Endothelial cell of umbilical vein (primary cell): Measurements from ENCODE around the gene NOD1. TPM values are rescaled to one million over a fixed set of nuclear protein-coding genes. Genes with fewer than 3 reads are reported as not detected.
A peak's percentile ranks its signal among the peaks of the same experiment; 100 is the strongest.
"Not testable (repeated sequence)": the region's sequence is repeated elsewhere in the genome, so short reads cannot be mapped to it uniquely, and the experiment has no call there.

Experiments used
- BruUV-seq: library from RNA; stranded (reverse); fragments of 400-500 nt; replicated peaks from 2 replicates; lab custom pipeline; 2021; lab: Mats Ljungman, UMichigan
- CTCF ChIA-PET: fragments of 300-600, 350-600 bp; sonication (Branson Sonifier 250); formaldehyde crosslinking; loops from one replicate; lab custom pipeline; 2021; ENCODE audit warnings: antibody characterized with exemption, inconsistent platforms; lab: Charles Lee
- POLR2A ChIA-PET: fragments of 300-600, 350-600 bp; sonication (Branson Sonifier 250); formaldehyde crosslinking; loops from one replicate; lab custom pipeline; 2021; ENCODE audit warnings: antibody characterized with exemption, inconsistent platforms; lab: Charles Lee
- DNase-seq: peaks from one replicate; pipeline ENCODE4 v3.0.0-alpha.2; 2011; ENCODE audit warnings: low read depth, low spot score
- FAIRE-seq: peaks from 2 replicates; lab custom pipeline; 2011; peaks lifted over from hg19 to GRCh38; lab: Jason Lieb, UNC
- H2AFZ ChIP-seq: 2 replicates; pipeline ENCODE4 v1.6.0; 2012; ENCODE audit warnings: low read depth, low read length, control low read depth, inconsistent platforms
- H3K27ac ChIP-seq: 2 replicates; pipeline ENCODE4 v1.5.1; 2011; ENCODE audit warnings: low read depth, mild to moderate bottlenecking, control low read depth, low read length, moderate library complexity; ENCODE audit not compliant: insufficient read depth
- H3K27me3 ChIP-seq, 2 experiments: 2 replicates each; pipeline versions ENCODE4 v1.6.0 to v1.6.1; 2011; ENCODE audit warnings: low read length in 2 of 2, mixed read lengths in 1 of 2; ENCODE audit not compliant: control insufficient read depth in 2 of 2, insufficient read depth in 2 of 2
- H3K36me3 ChIP-seq, 2 experiments: 2 replicates in 1 of 2; 3 replicates in 1 of 2; pipeline ENCODE4 v1.5.1; 2011; ENCODE audit warnings: low read length in 2 of 2, mild to moderate bottlenecking in 1 of 2, moderate library complexity in 1 of 2; ENCODE audit not compliant: control insufficient read depth in 2 of 2, insufficient read depth in 2 of 2; ENCODE audit errors: extremely low read depth in 1 of 2
- H3K4me1 ChIP-seq: 3 replicates; pipeline ENCODE4 v1.5.1; 2011; ENCODE audit warnings: mild to moderate bottlenecking, low read length; ENCODE audit not compliant: control insufficient read depth, insufficient read depth; ENCODE audit errors: extremely low read depth
- H3K4me2 ChIP-seq: 2 replicates; pipeline ENCODE4 v1.6.1; 2011; ENCODE audit warnings: low read length, control low read depth, mixed read lengths; ENCODE audit not compliant: insufficient read depth
- H3K4me3 ChIP-seq, 3 experiments: fragments of 200-600 bp in 1 of 3; sonication (generic), shearing (Covaris generic) in 1 of 3; replicated peaks in 1 of 3; 2 replicates each; pipeline ENCODE4 v1.5.1; 2011 to 2016; ENCODE audit warnings: control low read depth in 3 of 3, low read length in 3 of 3, mild to moderate bottlenecking in 2 of 3, inconsistent platforms in 1 of 3, low read depth in 1 of 3, moderate library complexity in 1 of 3; ENCODE audit not compliant: insufficient read depth in 1 of 3
- H3K79me2 ChIP-seq: 2 replicates; pipeline ENCODE4 v1.6.0; 2012; ENCODE audit warnings: low read length, inconsistent platforms; ENCODE audit not compliant: control insufficient read depth, insufficient read depth
- H3K9ac ChIP-seq: replicated peaks from 2 replicates; pipeline ENCODE3; 2011; ENCODE audit warnings: low read length, control low read depth; ENCODE audit not compliant: insufficient read depth; ENCODE audit errors: extremely low read depth
- H3K9me1 ChIP-seq: replicated peaks from 3 replicates; pipeline ENCODE4 v1.6.0; 2011; ENCODE audit warnings: mild to moderate bottlenecking, low read length; ENCODE audit not compliant: control insufficient read depth, insufficient read depth; ENCODE audit errors: extremely low read depth
- H3K9me3 ChIP-seq: replicated peaks from 2 replicates; pipeline ENCODE4 v1.5.1; 2012; ENCODE audit warnings: low read length, inconsistent platforms; ENCODE audit not compliant: control insufficient read depth, insufficient read depth
- H4K20me1 ChIP-seq: replicated peaks from 2 replicates; pipeline ENCODE3; 2011; ENCODE audit warnings: mild to moderate bottlenecking, low read length; ENCODE audit not compliant: control insufficient read depth, insufficient read depth; ENCODE audit errors: extremely low read depth
- FOS ChIP-seq: IDR thresholded peaks from 2 replicates; pipeline ENCODE4 v1.6.1; 2011; ENCODE audit warnings: mild to moderate bottlenecking, low read length, moderate library complexity, borderline replicate concordance; ENCODE audit not compliant: insufficient read depth
- GATA2 ChIP-seq: IDR thresholded peaks from 2 replicates; pipeline ENCODE4 v1.7.0; 2011; ENCODE audit warnings: low read depth, mild to moderate bottlenecking, moderate library complexity, mixed read lengths, low read length; ENCODE audit not compliant: insufficient read length, insufficient read depth
- JUN ChIP-seq: IDR thresholded peaks from 2 replicates; pipeline ENCODE4 v1.6.1; 2011; ENCODE audit warnings: borderline replicate concordance, low read depth; ENCODE audit not compliant: insufficient read length, insufficient read depth
- POLR2AphosphoS5 ChIP-seq: IDR thresholded peaks from 2 replicates; pipeline ENCODE4 v1.6.1; 2012; ENCODE audit warnings: low read depth, mild to moderate bottlenecking, control low read depth, low read length, moderate library complexity; ENCODE audit not compliant: insufficient read depth
- dilution Hi-C: fragments of 300-500 bp; cut with MboI; formaldehyde crosslinking; loops from one replicate; pipeline ENCODE4 v1.15.0; 2019; ENCODE audit warnings: low sequenced_read_pairs; ENCODE audit not compliant: extremely low pct_ligation_motif_present
- intact Hi-C: fragments of 100-400 bp; cut with micrococcal nuclease; formaldehyde crosslinking; loops from one replicate; pipeline ENCODE4 v1.10.0; 2022
- polyA plus RNA-seq, 4 experiments: library from polyadenylated mRNA; depleted of rRNA in 3 of 4; stranded (reverse) in 3 of 4; unstranded in 1 of 4; fragments of >200 nt; gene quantifications; 2 replicates each; pipeline versions ENCODE4 v1.2.1 to v1.2.3, GENCODE V29; 2011 to 2012; ENCODE audit warnings: missing spikeins in 1 of 4
- total RNA-seq: library from RNA; stranded (reverse); gene quantifications from 2 replicates; pipeline ENCODE4 v1.2.3, GENCODE V29; 2021

NOD1 gene
- total and polyA plus RNA-seq, 2 donors (not counting 3 experiments of a cell fraction or from before 2014, with no cell fraction given) = 22.1 to 39.2 TPM

GRCh38 chr7:30485667-30486066 lies 7.1 kb upstream of the NOD1 start:
- dilution Hi-C loops (no loop called here), intact Hi-C loops (no loop called here)
- Histone ChIP-seq H3K4me1 (no peaks in the 10 kb centered on the region), H3K27me3 (no peaks in the 10 kb centered on the region), H3K9me1 (no peaks in the 10 kb centered on the region), H3K79me2 (no peaks in the 10 kb centered on the region), H3K4me3 (no peak overlapping the region), H4K20me1 (no peaks in the 10 kb centered on the region), H3K27ac (no peak overlapping the region), H3K36me3 (no peaks in the 10 kb centered on the region), H2AFZ (peak overlapping the region; percentile 18), H3K9me3 (no peaks in the 10 kb centered on the region), H3K4me2 (no peak overlapping the region), H3K9ac (no peak overlapping the region)
- TF ChIP-seq POLR2AphosphoS5 = no peak
- no peak for TF ChIP-seq GATA2
- peak; percentile 16 for TF ChIP-seq FOS
- no peak for TF ChIP-seq JUN
- FAIRE-seq (no peak), DNase-seq (no peak)
- ChIA-PET CTCF (interaction anchor here (1.3 kb wide), 1 partner anchor 15 kb away, joined by 5 read pairs; no protein-coding TSS in a partner anchor), POLR2A (no interaction called here)
- no TSS peak for BruUV-seq

GRCh38 chr7:30481416-30481815 lies 2.8 kb upstream of the NOD1 start:
- intact Hi-C loops, CTCF ChIA-PET, BruUV-seq, H3K9me1 ChIP-seq, H3K9ac ChIP-seq, H4K20me1 ChIP-seq, H3K79me2 ChIP-seq, POLR2A ChIA-PET, H3K36me3 ChIP-seq, H3K9me3 ChIP-seq, H3K27ac ChIP-seq, H3K27me3 ChIP-seq, DNase-seq, H3K4me3 ChIP-seq, H2AFZ ChIP-seq, dilution Hi-C loops, H3K4me2 ChIP-seq, FAIRE-seq: not testable (repeated sequence)
- peaks cover 18% of the 10 kb centered on the region for H3K4me1 ChIP-seq
